ENCODE data around the gene MICALL1. TPM values are rescaled to one million over a fixed set of nuclear protein-coding genes. Genes with fewer than 3 reads are reported as not detected.

MICALL1 gene
- total RNA-seq, 4 donors from 2014 or later, result 125 to 157 (median 131) TPM

DNA sequence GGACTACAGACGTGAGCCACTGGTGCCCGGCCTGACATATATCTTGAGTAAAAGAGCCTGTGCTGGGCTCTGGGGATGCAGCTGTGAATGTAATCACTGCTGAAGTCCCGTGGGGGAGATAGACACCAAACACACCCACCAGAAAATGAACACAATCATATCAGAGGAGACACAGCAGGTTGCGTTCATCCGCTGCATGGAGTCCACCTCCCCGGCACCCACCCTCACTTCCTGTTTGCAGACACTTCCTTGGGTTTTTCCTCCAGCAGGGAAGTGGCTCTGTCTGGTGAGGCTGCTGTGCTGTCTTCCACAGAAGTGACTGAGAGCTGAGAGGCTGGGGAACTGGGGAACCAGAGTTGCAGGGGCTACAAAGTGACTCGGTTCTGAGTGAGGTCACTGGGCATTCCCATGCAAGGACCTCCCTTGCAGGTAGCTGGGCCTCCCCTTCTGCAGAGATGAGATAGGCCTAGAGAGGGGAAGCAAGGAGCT, 7.2 kb downstream of the MICALL1 start:
- no peak for TF ChIP-seq EP300 (IDR thresholded peaks at IDR 0.05)
- TF ChIP-seq POLR2A (IDR thresholded peaks at IDR 0.05), result no peak
- TF ChIP-seq, protein P1, sequence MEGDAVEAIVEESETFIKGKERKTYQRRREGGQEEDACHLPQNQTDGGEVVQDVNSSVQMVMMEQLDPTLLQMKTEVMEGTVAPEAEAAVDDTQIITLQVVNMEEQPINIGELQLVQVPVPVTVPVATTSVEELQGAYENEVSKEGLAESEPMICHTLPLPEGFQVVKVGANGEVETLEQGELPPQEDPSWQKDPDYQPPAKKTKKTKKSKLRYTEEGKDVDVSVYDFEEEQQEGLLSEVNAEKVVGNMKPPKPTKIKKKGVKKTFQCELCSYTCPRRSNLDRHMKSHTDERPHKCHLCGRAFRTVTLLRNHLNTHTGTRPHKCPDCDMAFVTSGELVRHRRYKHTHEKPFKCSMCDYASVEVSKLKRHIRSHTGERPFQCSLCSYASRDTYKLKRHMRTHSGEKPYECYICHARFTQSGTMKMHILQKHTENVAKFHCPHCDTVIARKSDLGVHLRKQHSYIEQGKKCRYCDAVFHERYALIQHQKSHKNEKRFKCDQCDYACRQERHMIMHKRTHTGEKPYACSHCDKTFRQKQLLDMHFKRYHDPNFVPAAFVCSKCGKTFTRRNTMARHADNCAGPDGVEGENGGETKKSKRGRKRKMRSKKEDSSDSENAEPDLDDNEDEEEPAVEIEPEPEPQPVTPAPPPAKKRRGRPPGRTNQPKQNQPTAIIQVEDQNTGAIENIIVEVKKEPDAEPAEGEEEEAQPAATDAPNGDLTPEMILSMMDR (IDR thresholded peaks at IDR 0.05), result no peak
- no peak for TF ChIP-seq POLR2AphosphoS5 (IDR thresholded peaks at IDR 0.05)
- no peaks in the 10 kb centered on the region for H3K27me3 ChIP-seq
- 89% methylated on average over 6 of the region's 7 CpGs for WGBS
- H3K27ac ChIP-seq, result no peak overlapping the region
- H3K36me3 ChIP-seq, result peaks cover 52% of the 10 kb centered on the region
- DNase-seq (ENCODE audit: low spot score in 2 of 2), result no peak
- H3K4me1 ChIP-seq, result peaks cover 33% of the 10 kb centered on the region
- H3K4me3 ChIP-seq, result no peak overlapping the region
- H3K9me3 ChIP-seq, result no peaks in the 10 kb centered on the region

GRCh38 chr22:37916311-37916710, 10.2 kb downstream of the MICALL1 start:
- H3K9me3 ChIP-seq, result no peaks in the 10 kb centered on the region
- no peak for DNase-seq (ENCODE audit: low spot score in 2 of 2)
- H3K4me1 ChIP-seq, result peaks cover 5% of the 10 kb centered on the region
- no peaks in the 10 kb centered on the region for H3K27me3 ChIP-seq
- 84% methylated on average over 5 of the region's 5 CpGs for WGBS
- H3K4me3 ChIP-seq, result no peak overlapping the region
- TF ChIP-seq EP300 (IDR thresholded peaks at IDR 0.05), result no peak
- TF ChIP-seq POLR2A (IDR thresholded peaks at IDR 0.05), result no peak
- no peak for TF ChIP-seq POLR2AphosphoS5 (IDR thresholded peaks at IDR 0.05)
- TF ChIP-seq, protein P1 (IDR thresholded peaks at IDR 0.05), result no peak
- H3K27ac ChIP-seq, result no peak overlapping the region
- peaks cover 80% of the 10 kb centered on the region for H3K36me3 ChIP-seq

DNA sequence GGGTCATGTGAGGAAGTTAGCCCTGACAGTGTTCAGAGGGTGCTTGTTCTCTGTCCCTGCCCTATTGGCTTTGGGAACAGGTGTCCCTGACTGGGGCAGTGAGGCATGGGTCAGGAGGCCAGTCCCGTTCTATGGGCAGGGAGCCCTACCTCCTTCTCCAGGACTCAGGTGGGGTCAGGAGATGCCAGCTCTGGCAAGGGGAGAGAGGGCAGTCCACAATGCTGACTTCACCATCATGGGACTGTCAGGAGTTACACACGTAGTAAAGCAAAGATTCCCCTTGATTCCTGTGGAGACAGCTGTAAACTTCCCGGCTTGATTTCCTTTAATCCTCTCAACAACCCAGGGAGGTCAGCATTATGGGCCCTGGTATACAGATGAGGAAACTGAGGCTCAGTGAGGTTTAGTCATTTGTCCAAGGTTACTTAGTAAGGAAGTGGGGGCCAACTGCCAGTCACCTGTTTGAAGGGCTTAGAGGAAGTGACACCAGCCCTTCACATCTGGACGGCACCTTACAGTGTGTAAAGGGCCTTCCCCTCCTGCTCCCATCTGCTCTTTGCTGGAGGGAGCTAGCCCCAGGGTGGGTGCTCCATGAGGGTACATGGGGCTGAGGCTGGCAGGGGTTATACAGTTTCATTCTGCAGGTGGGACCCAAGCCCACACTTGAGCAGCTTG, 11.9 kb downstream of the MICALL1 start:
- Histone ChIP-seq H3K4me1 (no peaks in the 10 kb centered on the region), H3K27ac (no peak overlapping the region), H3K4me3 (no peak overlapping the region), H3K36me3 (peaks cover 84% of the 10 kb centered on the region), H3K27me3 (no peaks in the 10 kb centered on the region), H3K9me3 (no peaks in the 10 kb centered on the region)
- DNase-seq (ENCODE audit: low spot score in 2 of 2), result no peak
- 85% methylated on average over 3 of the region's 4 CpGs for WGBS
- TF ChIP-seq POLR2AphosphoS5 (IDR thresholded peaks at IDR 0.05) (no peak), EP300 (IDR thresholded peaks at IDR 0.05) (no peak), POLR2A (IDR thresholded peaks at IDR 0.05) (no peak)
- TF ChIP-seq, protein P1 (IDR thresholded peaks at IDR 0.05), result no peak

- H3K36me3 ChIP-seq, result peaks cover 84% of the 10 kb centered on the region
- WGBS, result 87% methylated on average over 24 of the region's 25 CpGs
- no peak for TF ChIP-seq POLR2AphosphoS5 (IDR thresholded peaks at IDR 0.05)
- no peak for TF ChIP-seq EP300 (IDR thresholded peaks at IDR 0.05)
- TF ChIP-seq, protein P1 (IDR thresholded peaks at IDR 0.05), result no peak
- no peak for TF ChIP-seq POLR2A (IDR thresholded peaks at IDR 0.05)
- no peak for DNase-seq (ENCODE audit: low spot score in 2 of 2)
- H3K27ac ChIP-seq, result no peak overlapping the region
- H3K27me3 ChIP-seq, result no peaks in the 10 kb centered on the region
- H3K4me3 ChIP-seq, result no peak overlapping the region
- H3K9me3 ChIP-seq, result no peaks in the 10 kb centered on the region
- no peaks in the 10 kb centered on the region for H3K4me1 ChIP-seq
Observed at GRCh38 chr22:37918580-37919270, 12.6 kb downstream of the MICALL1 start.

- no peaks in the 10 kb centered on the region for H3K27me3 ChIP-seq
- H3K9me3 ChIP-seq, result no peaks in the 10 kb centered on the region
- H3K4me3 ChIP-seq, result no peak overlapping the region
- 86% methylated on average over 5 of the region's 5 CpGs for WGBS
- no peak for DNase-seq (ENCODE audit: low spot score in 2 of 2)
- TF ChIP-seq POLR2A (IDR thresholded peaks at IDR 0.05) (no peak), POLR2AphosphoS5 (IDR thresholded peaks at IDR 0.05) (no peak), EP300 (IDR thresholded peaks at IDR 0.05) (no peak)
- TF ChIP-seq, protein P1 (IDR thresholded peaks at IDR 0.05), result no peak
- no peak overlapping the region for H3K27ac ChIP-seq
- H3K36me3 ChIP-seq, result peaks cover 87% of the 10 kb centered on the region
- no peaks in the 10 kb centered on the region for H3K4me1 ChIP-seq
Observed at GRCh38 chr22:37920126-37920525, 14.0 kb downstream of the MICALL1 start.
